ENCODE results near the gene CHRNA4. TPM values are rescaled to one million over a fixed set of nuclear protein-coding genes. Genes with fewer than 3 reads are reported as not detected.

Gene CHRNA4
- total RNA-seq, 4 donors from 2014 or later: 0.20 TPM; not detected in 3

DNA sequence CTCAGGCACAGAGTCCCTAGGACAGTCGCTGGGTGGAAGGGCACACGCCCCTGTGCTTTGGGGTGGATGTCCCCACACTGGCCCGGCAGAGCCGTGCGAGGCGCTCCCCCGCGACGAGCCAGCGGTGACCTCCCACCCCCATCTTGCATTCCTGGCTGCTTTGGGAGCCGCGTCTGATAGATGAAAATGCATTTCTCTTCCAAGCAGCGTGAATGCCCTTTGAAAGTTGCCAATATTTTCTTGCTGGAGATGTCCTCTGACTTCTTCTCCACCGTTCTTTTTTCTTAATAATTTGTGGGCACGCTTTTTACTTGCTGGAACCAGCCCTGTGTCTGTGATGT, 38.2 kb downstream of the CHRNA4 start:
- 40 to 52% methylated on average over 2 to 15 of the region's 15 CpGs for WGBS, 2 donors (ENCODE audit: low coverage in 1 of 2)
- H3K36me3 ChIP-seq: no peaks in the 10 kb centered on the region
- no peaks in the 10 kb centered on the region for H3K9me3 ChIP-seq
- H3K27me3 ChIP-seq: peaks cover 14% of the 10 kb centered on the region
- H3K4me1 ChIP-seq: no peaks in the 10 kb centered on the region
- TF ChIP-seq POLR2AphosphoS5 (IDR thresholded peaks at IDR 0.05): no peak
- TF ChIP-seq EP300 (IDR thresholded peaks at IDR 0.05; ENCODE audit: low read depth): no peak
- TF ChIP-seq POLR2A (IDR thresholded peaks at IDR 0.05): no peak
- TF ChIP-seq, protein P1, sequence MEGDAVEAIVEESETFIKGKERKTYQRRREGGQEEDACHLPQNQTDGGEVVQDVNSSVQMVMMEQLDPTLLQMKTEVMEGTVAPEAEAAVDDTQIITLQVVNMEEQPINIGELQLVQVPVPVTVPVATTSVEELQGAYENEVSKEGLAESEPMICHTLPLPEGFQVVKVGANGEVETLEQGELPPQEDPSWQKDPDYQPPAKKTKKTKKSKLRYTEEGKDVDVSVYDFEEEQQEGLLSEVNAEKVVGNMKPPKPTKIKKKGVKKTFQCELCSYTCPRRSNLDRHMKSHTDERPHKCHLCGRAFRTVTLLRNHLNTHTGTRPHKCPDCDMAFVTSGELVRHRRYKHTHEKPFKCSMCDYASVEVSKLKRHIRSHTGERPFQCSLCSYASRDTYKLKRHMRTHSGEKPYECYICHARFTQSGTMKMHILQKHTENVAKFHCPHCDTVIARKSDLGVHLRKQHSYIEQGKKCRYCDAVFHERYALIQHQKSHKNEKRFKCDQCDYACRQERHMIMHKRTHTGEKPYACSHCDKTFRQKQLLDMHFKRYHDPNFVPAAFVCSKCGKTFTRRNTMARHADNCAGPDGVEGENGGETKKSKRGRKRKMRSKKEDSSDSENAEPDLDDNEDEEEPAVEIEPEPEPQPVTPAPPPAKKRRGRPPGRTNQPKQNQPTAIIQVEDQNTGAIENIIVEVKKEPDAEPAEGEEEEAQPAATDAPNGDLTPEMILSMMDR (IDR thresholded peaks at IDR 0.05): no peak
- intact Hi-C loops (cut with DNase I; ENCODE audit: low total_unique reads): no loop called here
- DNase-seq: no peak
- H3K27ac ChIP-seq: no peak overlapping the region
- in situ Hi-C loops (cut with MboI; ENCODE audit: low pct_ligation_motif_present in 1 of 4, low pct_unique_long_range_greater_than_20kb in 1 of 4, low sequenced_read_pairs in 3 of 4): no loop called here
- H3K4me3 ChIP-seq: no peak overlapping the region

DNA sequence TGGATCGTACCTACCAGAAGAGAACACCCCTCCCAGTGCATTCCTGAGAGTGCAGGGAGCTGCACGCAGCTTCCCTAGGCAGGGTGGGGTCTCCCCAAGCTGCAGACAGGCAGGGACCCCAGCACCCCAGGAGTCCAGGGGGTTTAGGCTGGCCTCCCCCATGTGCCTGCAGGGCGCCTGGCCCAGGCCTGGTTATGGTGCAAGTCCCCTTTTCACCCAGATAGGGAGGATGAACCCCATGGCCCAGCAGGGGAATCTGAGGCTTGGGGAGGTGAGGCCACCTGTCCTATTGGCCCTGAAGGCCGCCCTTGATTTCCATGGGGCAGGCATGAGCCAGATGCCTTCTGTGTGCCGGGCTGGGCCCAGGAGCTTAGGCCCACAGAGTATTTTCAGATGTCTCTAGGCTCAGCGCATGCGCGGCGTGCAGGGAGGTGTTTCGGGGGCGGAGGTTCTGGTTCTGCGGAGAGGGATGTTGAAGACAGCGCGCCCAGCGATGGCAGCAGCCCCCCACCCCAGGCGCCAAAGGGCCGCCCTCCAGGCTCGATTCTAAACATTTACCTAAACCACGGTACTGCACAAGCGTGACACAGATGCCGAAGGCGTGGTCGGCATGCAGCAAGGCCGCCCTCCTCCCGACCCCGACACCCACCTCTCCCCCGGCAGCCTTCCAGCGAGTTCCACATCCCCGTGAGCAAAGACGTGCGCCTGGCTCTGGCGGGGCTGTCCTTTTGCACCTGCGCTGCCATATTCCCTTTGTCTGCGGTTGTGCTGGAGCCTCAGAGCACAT, 38.8 kb downstream of the CHRNA4 start:
- WGBS, 2 donors (ENCODE audit: low coverage in 1 of 2): 62% methylated on average over 33 of the region's 34 CpGs; no CpG with 5 or more reads in 1 of the 2 donors
- in situ Hi-C loops (cut with MboI; ENCODE audit: low pct_ligation_motif_present in 1 of 4, low pct_unique_long_range_greater_than_20kb in 1 of 4, low sequenced_read_pairs in 3 of 4) (no loop called here), intact Hi-C loops (cut with DNase I; ENCODE audit: low total_unique reads) (no loop called here)
- TF ChIP-seq POLR2AphosphoS5 (IDR thresholded peaks at IDR 0.05): no peak
- Histone ChIP-seq H3K27me3 (peaks cover 14% of the 10 kb centered on the region), H3K4me3 (no peak overlapping the region), H3K4me1 (no peaks in the 10 kb centered on the region), H3K9me3 (no peaks in the 10 kb centered on the region), H3K36me3 (no peaks in the 10 kb centered on the region), H3K27ac (no peak overlapping the region)
- no peak for DNase-seq

DNA sequence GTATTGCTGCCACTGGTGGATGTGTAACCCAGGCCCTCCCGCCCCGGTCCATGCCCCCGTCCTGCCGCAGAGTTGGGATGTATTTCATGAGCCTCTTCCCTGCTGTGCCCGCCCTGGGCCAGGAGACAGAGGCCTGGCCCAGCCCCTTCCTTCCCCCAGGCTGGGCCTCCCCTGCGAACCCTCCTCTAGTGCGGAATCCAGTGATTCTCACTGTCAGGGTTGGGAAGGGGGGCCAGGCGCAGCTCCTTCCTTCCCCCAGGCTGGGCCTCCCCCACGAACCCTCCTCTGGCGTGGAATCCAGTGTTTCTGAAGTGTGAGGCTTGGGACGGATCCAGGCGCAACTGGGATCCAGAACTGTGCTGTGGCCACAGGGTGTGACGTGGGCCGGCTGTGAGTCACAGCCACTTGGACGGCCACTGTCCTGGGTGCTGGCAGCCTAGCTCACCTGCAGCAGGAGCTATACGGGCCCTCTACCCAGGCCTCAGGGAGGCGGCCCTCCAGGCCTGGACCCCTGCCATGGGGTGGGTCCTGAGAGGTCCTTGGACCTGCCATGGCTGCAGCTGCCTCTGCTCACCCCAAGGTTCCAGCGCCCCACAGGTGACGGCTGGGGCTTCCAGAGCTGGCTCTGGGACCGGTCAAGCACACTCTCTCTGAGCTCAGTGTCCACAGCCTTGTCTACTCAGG, 39.9 kb downstream of the CHRNA4 start:
- intact Hi-C loops (cut with DNase I; ENCODE audit: low total_unique reads): no loop called here
- in situ Hi-C loops (cut with MboI; ENCODE audit: low pct_ligation_motif_present in 1 of 4, low pct_unique_long_range_greater_than_20kb in 1 of 4, low sequenced_read_pairs in 3 of 4): no loop called here
- 60% methylated on average over 13 of the region's 20 CpGs; no CpG with 5 or more reads in 1 of the 2 donors for WGBS, 2 donors (ENCODE audit: low coverage in 1 of 2)
- TF ChIP-seq, protein P1 (IDR thresholded peaks at IDR 0.05): no peak
- TF ChIP-seq EP300 (IDR thresholded peaks at IDR 0.05; ENCODE audit: low read depth) (no peak), POLR2A (IDR thresholded peaks at IDR 0.05) (no peak), POLR2AphosphoS5 (IDR thresholded peaks at IDR 0.05) (no peak)
- H3K9me3 ChIP-seq: no peaks in the 10 kb centered on the region
- H3K4me1 ChIP-seq: no peaks in the 10 kb centered on the region
- H3K27ac ChIP-seq: no peak overlapping the region
- DNase-seq: no peak
- no peak overlapping the region for H3K4me3 ChIP-seq
- peaks cover 14% of the 10 kb centered on the region for H3K27me3 ChIP-seq
- H3K36me3 ChIP-seq: no peaks in the 10 kb centered on the region

DNA sequence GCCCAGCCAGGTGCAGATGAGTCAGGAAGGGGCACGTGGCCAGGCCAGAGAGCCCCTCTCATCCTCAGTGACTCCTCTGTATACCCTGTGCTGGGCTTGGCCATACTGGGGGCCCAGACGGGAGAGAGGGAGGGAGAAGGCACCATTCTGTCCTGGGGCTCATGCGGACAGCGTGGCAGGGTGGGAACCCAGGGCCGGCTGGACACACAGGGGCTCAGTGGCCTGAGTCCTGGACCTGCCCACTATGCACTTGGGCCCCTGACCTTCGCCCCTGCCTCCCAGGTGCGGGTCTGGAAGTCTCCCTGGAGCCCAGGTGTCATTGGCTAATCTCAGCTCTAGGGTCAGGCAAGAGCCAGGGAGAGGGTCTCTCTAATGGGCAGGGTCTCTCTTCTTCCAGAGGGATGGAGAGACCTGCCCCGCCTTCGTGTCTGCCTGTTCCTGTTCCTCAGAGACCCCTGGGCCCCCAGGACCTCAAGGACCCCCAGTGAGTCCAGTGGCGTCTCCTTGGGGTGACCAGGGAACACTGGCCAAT, 40.5 kb downstream of the CHRNA4 start:
- Histone ChIP-seq H3K36me3 (no peaks in the 10 kb centered on the region), H3K27ac (no peak overlapping the region), H3K4me3 (no peak overlapping the region), H3K9me3 (no peaks in the 10 kb centered on the region), H3K4me1 (no peaks in the 10 kb centered on the region), H3K27me3 (peaks cover 14% of the 10 kb centered on the region)
- intact Hi-C loops (cut with DNase I; ENCODE audit: low total_unique reads) (no loop called here), in situ Hi-C loops (cut with MboI; ENCODE audit: low pct_ligation_motif_present in 1 of 4, low pct_unique_long_range_greater_than_20kb in 1 of 4, low sequenced_read_pairs in 3 of 4) (no loop called here)
- no peak for DNase-seq
- TF ChIP-seq POLR2A (IDR thresholded peaks at IDR 0.05): no peak
- TF ChIP-seq POLR2AphosphoS5 (IDR thresholded peaks at IDR 0.05): no peak
- TF ChIP-seq EP300 (IDR thresholded peaks at IDR 0.05; ENCODE audit: low read depth): no peak
- TF ChIP-seq, protein P1 (IDR thresholded peaks at IDR 0.05): no peak
- WGBS, 2 donors (ENCODE audit: low coverage in 1 of 2): 69% methylated on average over 6 of the region's 10 CpGs; no CpG with 5 or more reads in 1 of the 2 donors
